ENCODE results near the gene KCNJ6. TPM values are rescaled to one million over a fixed set of nuclear protein-coding genes. Genes with fewer than 3 reads are reported as not detected.
"Not testable (repeated sequence)": the region's sequence is repeated elsewhere in the genome, so short reads cannot be mapped to it uniquely, and the experiment has no call there.

KCNJ6 gene
- total and polyA plus RNA-seq, 9 of the 15 experiments (the other 6 are each of a cell fraction or from before 2014, with no cell fraction given): 0.06 to 0.21 (median 0.13) TPM; not detected in 1

DNA sequence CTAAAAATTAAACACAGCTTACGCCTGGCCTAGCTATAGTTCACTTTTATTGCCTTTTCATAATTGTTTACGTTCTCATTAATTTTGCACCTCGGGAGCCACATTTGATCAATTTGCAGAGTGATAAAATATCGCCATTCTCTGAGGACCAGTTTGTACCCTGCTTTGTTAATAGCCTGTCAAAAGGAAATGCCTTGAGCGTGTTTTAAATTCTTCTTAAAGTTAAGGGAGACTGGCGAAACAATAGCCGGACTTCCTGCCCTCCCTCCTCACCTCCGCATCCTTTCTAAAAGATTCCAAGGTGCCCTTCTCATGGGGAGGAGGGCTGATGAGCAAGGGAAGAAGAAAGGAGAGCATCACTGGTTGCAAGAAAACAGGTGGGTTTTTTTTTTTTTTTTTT is 271.6 kb downstream of the KCNJ6 start (continued):
- TF ChIP-seq, protein P1, sequence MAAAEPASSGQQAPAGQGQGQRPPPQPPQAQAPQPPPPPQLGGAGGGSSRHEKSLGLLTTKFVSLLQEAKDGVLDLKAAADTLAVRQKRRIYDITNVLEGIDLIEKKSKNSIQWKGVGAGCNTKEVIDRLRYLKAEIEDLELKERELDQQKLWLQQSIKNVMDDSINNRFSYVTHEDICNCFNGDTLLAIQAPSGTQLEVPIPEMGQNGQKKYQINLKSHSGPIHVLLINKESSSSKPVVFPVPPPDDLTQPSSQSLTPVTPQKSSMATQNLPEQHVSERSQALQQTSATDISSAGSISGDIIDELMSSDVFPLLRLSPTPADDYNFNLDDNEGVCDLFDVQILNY (CRISPR knock-in tag; IDR thresholded peaks at IDR 0.05): no peak
- no peak for TF ChIP-seq SMAD4 (CRISPR knock-in tag; conservative IDR thresholded peaks at IDR 0.05)

DNA sequence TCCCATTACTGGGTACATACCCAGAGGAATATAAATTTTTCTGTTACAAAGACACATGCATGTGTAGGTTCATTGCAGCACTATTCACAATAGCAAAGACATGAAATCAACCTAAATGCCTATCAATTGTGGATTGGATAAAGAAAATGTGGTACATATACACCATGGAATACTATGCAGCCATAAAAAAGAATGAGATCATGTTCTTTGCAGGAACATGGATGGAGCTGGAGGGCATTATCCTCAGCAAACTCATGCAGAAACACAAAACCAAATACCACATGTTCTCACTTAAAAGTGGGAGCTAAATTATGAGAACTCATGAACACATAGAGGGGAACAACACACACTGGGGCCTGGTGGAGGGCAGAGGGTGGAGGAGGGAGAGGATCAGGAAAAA is 272.4 kb downstream of the KCNJ6 start:
- BruUV-seq (replicated peaks); H3K9me1 ChIP-seq (ENCODE audit: control insufficient read depth, insufficient read depth, low read length); H3K9ac ChIP-seq (ENCODE audit: insufficient read depth in 1 of 2, low read depth in 2 of 2, low read length in 2 of 2); H3K4me1 ChIP-seq (replicated peaks in 1 of 2; ENCODE audit: control insufficient read depth in 2 of 2, insufficient read depth in 2 of 2, low read length in 2 of 2); H3K36me3 ChIP-seq (ENCODE audit: control insufficient read depth, insufficient read depth, low read length); H3K9me3 ChIP-seq (replicated peaks; ENCODE audit: control insufficient read depth, insufficient read depth, low read depth, low read length); CTCF ChIA-PET (ENCODE audit: low intra/inter-chr PET ratio); H3K4me2 ChIP-seq (ENCODE audit: insufficient read depth, low read length); H3K4me3 ChIP-seq; ATAC-seq; H2AFZ ChIP-seq (ENCODE audit: low read depth, low read length); H3K27ac ChIP-seq (ENCODE audit: extremely low read depth, low read depth, low read length); H4K20me1 ChIP-seq (replicated peaks; ENCODE audit: control insufficient read depth, insufficient read depth, low read length); FAIRE-seq; in situ Hi-C loops (cut with MboI); H3K79me2 ChIP-seq (ENCODE audit: control insufficient read depth, insufficient read depth, low read length); DNase-seq (ENCODE audit: extremely low read depth in 1 of 4, low spot score in 3 of 4): not testable (repeated sequence)
- POLR2A ChIA-PET: interaction anchor here (0.6 to 1.1 kb wide), 2 partner anchors 16 to 653 kb away, joined by 3 read pairs; no protein-coding TSS in a partner anchor
- TF ChIP-seq ZNF146 (CRISPR knock-in tag; IDR thresholded peaks at IDR 0.05; ENCODE audit: unreplicated experiment) (peak; percentile 66), RBM25 (IDR thresholded peaks at IDR 0.05; ENCODE audit: low read depth, low read length, severe bottlenecking) (peak; percentile 15)
- peaks cover 24 to 26% of the 10 kb centered on the region in 2 experiments; a peak in 4 of 5 replicates for H3K27me3 ChIP-seq (ENCODE audit: control insufficient read depth in 2 of 2, insufficient read depth in 2 of 2, low read length in 2 of 2)
- intact Hi-C loops (cut with micrococcal nuclease): loop anchor here (5.0 to 10.0 kb wide), 2 partner anchors 182 to 459 kb away; no protein-coding TSS in a partner anchor

Data from K562 (cell line).